PC-9 (cell line): ENCODE data around the gene SAFB2.

Experiments used
- CTCF ChIP-seq: fragments of 200-600 bp; sonication (generic); conservative IDR thresholded peaks from 2 replicates; pipeline ENCODE4 v1.6.1; 2017; ENCODE audit warnings: mixed run types, antibody characterized with exemption, mild to moderate bottlenecking, moderate library complexity
- EZH2 ChIP-seq: fragments of 200-600 bp; sonication (generic); IDR thresholded peaks from 2 replicates; pipeline ENCODE4 v1.8.0; 2017; ENCODE audit warnings: antibody characterized with exemption, low read depth

- TF ChIP-seq CTCF, result no peak
- TF ChIP-seq EZH2, result no peak
Measured at GRCh38 chr19:5612891-5613865, 9.4 kb downstream of the SAFB2 start.
